ENCODE measurements around the gene NUP54.

Gene NUP54

GRCh38 chr4:76078033-76078613, 70.1 kb downstream of the NUP54 start:
- H3K9me3 ChIP-seq (ENCODE audit: low read length), result no peaks in the 10 kb centered on the region
- peaks cover 4% of the 10 kb centered on the region for H3K27me3 ChIP-seq (ENCODE audit: insufficient read depth, low read length)
- no peaks in the 10 kb centered on the region for H3K36me3 ChIP-seq (ENCODE audit: insufficient read depth, low read length)
- H3K4me1 ChIP-seq (ENCODE audit: insufficient read depth, low read length), result peaks cover 2% of the 10 kb centered on the region
- no peak overlapping the region for H3K4me3 ChIP-seq (ENCODE audit: low read length)
- no peak overlapping the region for H2AFZ ChIP-seq (ENCODE audit: low read depth, low read length)

GRCh38 chr4:76074993-76075600, 73.1 kb downstream of the NUP54 start:
- Histone ChIP-seq H3K4me3 (ENCODE audit: low read length) (no peak overlapping the region), H3K36me3 (ENCODE audit: insufficient read depth, low read length) (no peaks in the 10 kb centered on the region), H2AFZ (ENCODE audit: low read depth, low read length) (no peak overlapping the region), H3K4me1 (ENCODE audit: insufficient read depth, low read length) (peaks cover 8% of the 10 kb centered on the region), H3K9me3 (ENCODE audit: low read length) (no peaks in the 10 kb centered on the region), H3K27me3 (ENCODE audit: insufficient read depth, low read length) (no peaks in the 10 kb centered on the region)

DNA sequence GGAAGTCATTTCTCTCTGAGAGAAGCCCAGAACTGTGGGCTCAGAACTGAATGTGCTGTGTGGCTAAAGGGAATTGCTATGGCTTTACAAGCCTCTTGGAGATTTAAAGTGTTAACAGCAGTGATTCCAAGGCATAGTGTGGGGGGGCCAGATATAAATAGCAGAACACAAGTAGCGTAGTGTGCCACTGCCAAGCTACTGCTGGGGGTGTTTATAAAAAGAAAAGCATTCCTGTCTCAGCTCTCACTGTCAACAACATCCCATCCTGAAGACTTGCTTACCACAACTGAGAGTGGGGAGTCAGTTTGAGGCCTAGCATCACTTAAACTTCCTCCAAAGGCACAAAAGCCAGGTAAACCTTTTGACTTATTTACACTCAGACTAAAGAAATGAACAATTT, 73.7 kb downstream of the NUP54 start, which contains the start of gene ART3:
TSS of gene ART3 (plus strand) at position 242 of the 400 bp plus-strand sequence. CDS start 1,181 bp downstream, outside the sequence.
- no peak within 1 kb of the TSS for H2AFZ ChIP-seq (ENCODE audit: low read depth, low read length)
- peaks cover 8% of the 10 kb centered on the region for H3K4me1 ChIP-seq (ENCODE audit: insufficient read depth, low read length)

DNA sequence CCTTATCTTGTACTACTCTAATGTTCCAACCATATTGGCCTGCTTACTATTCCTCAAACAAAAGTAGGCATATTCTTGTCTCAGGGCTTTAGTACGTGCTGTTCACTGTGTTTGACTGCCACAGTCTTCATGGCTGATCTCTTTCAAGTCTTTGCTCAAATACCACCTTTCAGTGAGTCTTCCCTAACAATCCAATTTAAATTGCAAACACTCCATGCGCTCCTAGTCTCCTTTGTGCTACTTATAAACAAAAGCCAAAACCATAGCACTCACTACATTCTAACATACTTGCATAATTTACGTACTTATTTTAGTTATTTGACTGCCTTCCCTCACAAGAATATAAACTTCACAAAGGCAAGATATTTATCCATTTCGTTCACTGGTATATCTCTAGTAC, 75.4 kb downstream of the NUP54 start:
- Histone ChIP-seq H3K27me3 (ENCODE audit: insufficient read depth, low read length) (no peaks in the 10 kb centered on the region), H3K4me3 (ENCODE audit: low read length) (no peak overlapping the region), H2AFZ (ENCODE audit: low read depth, low read length) (no peak overlapping the region)

More for the DNA sequence above, 73.7 kb downstream of the NUP54 start, which contains the start of gene ART3:
- no peaks in the 10 kb centered on the region for H3K27me3 ChIP-seq (ENCODE audit: insufficient read depth, low read length)
- no peaks in the 10 kb centered on the region for H3K36me3 ChIP-seq (ENCODE audit: insufficient read depth, low read length)
- no peak within 1 kb of the TSS for H3K4me3 ChIP-seq (ENCODE audit: low read length)
- no peaks in the 10 kb centered on the region for H3K9me3 ChIP-seq (ENCODE audit: low read length)

DNA sequence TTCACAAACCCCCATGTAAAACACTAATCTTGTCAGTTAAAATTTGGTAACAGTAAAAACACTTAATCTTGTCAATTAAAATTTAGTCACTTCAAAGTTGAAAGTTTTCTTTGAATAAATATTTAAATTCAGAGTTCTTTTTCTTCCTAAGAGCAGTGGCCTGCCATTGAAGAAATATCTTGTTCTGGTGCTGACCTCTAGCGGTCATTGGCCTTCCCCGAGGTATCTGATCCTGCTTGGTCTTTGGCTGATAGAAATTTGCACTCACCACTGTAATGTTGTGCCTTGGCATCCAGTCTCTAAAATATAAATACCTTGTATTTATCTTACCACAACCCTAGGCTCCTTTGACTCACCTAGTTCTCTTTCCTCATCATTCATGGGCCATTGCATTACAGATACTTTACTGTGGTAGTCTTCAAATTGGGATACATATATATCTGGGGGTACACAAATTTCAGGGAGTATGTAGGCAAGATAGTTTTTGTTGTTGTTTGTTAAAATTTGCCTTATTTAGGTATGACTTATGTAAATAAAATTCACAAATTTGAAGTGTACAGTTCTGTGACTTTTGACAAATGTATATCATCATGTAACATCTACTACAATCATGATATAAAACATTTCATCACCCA, 80.4 kb downstream of the NUP54 start:
- H3K4me3 ChIP-seq (ENCODE audit: low read length), result no peak overlapping the region
- no peaks in the 10 kb centered on the region for H3K9me3 ChIP-seq (ENCODE audit: low read length)
- peaks cover 4% of the 10 kb centered on the region for H3K4me1 ChIP-seq (ENCODE audit: insufficient read depth, low read length)
- H3K27me3 ChIP-seq (ENCODE audit: insufficient read depth, low read length), result no peaks in the 10 kb centered on the region
- no peaks in the 10 kb centered on the region for H3K36me3 ChIP-seq (ENCODE audit: insufficient read depth, low read length)
- no peak overlapping the region for H2AFZ ChIP-seq (ENCODE audit: low read depth, low read length)

More for the DNA sequence above, 75.4 kb downstream of the NUP54 start:
- peaks cover 8% of the 10 kb centered on the region for H3K4me1 ChIP-seq (ENCODE audit: insufficient read depth, low read length)
- H3K9me3 ChIP-seq (ENCODE audit: low read length), result no peaks in the 10 kb centered on the region
- no peaks in the 10 kb centered on the region for H3K36me3 ChIP-seq (ENCODE audit: insufficient read depth, low read length)

DNA sequence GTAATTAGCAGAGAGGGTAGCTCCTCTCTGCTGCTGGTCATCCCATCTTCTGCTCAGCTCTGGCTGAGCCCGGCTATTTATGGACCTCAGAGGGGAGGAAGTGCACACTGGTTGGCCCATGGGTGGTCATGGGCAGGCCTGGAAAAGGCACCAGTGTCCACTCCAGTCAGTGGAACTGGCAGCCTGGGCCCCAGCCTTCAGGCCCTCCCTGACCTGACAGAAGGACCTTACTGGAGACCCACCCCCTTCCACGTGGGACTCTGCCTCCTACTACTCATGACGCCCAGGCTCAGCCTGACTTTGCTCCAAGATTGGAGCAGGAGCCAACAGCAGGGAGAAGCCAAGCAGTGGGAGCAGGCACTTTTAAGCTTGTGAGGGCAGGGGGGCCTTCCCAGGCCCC, 81.7 kb downstream of the NUP54 start:
- Histone ChIP-seq H3K9me3 (ENCODE audit: low read length) (no peaks in the 10 kb centered on the region), H3K4me3 (ENCODE audit: low read length) (no peak overlapping the region), H3K4me1 (ENCODE audit: insufficient read depth, low read length) (no peaks in the 10 kb centered on the region), H3K36me3 (ENCODE audit: insufficient read depth, low read length) (no peaks in the 10 kb centered on the region), H3K27me3 (ENCODE audit: insufficient read depth, low read length) (no peaks in the 10 kb centered on the region), H2AFZ (ENCODE audit: low read depth, low read length) (no peak overlapping the region)

Data from neuron (in vitro differentiated cells).